ENCODE data around the gene PHACTR3.

Gene PHACTR3

DNA sequence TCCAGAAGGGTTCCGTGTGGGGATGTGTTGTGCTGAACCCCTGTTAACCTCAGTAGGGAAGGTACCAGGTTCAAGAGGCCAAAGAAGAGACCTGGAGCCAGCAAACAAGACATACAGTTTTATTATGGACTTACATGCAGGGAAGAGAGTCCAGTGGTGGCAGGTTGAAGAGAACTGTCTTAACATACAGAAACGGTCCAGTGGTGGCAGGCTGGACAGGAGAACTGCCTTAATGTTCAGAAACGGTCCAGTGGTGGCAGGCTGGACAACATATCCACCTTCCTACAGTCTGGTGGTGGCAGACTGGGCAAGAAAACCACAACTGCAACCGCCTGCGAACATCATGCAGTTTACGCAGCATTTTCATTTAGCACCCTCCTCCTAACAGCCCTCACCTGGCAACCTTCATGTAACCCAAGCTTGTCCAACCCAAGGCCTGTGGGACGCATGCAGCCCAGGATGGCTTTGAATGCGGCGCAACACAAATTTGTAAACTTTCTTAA, 75.9 kb downstream of the PHACTR3 start:
- Histone ChIP-seq H3K27me3 (replicated peaks; ENCODE audit: insufficient read depth, low read length) (peaks cover 74% of the 10 kb centered on the region), H4K20me1 (ENCODE audit: insufficient read depth, low read length) (no peaks in the 10 kb centered on the region), H3K9ac (ENCODE audit: low read length) (no peak overlapping the region), H3K9me3 (replicated peaks; ENCODE audit: insufficient read depth, low read length) (no peaks in the 10 kb centered on the region), H3K9me2 (replicated peaks; ENCODE audit: insufficient read depth, low read length) (no peaks in the 10 kb centered on the region), H2AFZ (ENCODE audit: low read length) (no peak overlapping the region), H3K4me1 (ENCODE audit: low read length) (no peaks in the 10 kb centered on the region), H3K27ac (ENCODE audit: low read length) (no peak overlapping the region), H3K36me3 (replicated peaks; ENCODE audit: insufficient read depth, low read length) (no peaks in the 10 kb centered on the region), H3F3A (ENCODE audit: insufficient read depth, low read length) (no peaks in the 10 kb centered on the region), H3K79me2 (ENCODE audit: low read length) (no peaks in the 10 kb centered on the region), H3K4me2 (ENCODE audit: low read depth, low read length) (no peak overlapping the region), H3K4me3 (ENCODE audit: low read length) (no peak overlapping the region)
- no peak for TF ChIP-seq EZH2phosphoT487 (IDR thresholded peaks at IDR 0.05; ENCODE audit: low read length)
- TF ChIP-seq, protein P1, sequence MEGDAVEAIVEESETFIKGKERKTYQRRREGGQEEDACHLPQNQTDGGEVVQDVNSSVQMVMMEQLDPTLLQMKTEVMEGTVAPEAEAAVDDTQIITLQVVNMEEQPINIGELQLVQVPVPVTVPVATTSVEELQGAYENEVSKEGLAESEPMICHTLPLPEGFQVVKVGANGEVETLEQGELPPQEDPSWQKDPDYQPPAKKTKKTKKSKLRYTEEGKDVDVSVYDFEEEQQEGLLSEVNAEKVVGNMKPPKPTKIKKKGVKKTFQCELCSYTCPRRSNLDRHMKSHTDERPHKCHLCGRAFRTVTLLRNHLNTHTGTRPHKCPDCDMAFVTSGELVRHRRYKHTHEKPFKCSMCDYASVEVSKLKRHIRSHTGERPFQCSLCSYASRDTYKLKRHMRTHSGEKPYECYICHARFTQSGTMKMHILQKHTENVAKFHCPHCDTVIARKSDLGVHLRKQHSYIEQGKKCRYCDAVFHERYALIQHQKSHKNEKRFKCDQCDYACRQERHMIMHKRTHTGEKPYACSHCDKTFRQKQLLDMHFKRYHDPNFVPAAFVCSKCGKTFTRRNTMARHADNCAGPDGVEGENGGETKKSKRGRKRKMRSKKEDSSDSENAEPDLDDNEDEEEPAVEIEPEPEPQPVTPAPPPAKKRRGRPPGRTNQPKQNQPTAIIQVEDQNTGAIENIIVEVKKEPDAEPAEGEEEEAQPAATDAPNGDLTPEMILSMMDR (IDR thresholded peaks at IDR 0.05; ENCODE audit: low read length): no peak
- no peak for TF ChIP-seq EZH2 (optimal IDR thresholded peaks at IDR 0.05; ENCODE audit: low read depth, low read length)
- no peak for DNase-seq

DNA sequence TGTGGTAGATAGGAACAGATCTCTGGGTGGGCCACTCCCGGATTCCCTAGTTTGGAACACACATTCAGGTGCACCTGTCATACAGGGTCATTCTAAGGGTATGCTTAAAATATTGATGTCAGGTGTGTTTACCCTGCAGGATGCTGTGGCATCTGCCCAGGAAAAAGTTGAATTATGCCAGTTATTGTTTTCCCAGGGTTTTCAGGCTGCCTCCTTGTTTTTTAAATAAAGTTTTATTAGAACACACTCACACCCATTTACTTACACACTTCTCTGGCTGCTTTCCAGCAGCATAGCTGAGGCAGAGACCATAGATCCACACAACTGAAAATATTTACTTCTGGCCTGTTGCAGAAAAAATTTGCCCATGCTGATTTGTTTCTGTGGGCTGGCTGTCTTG, 76.5 kb downstream of the PHACTR3 start:
- Histone ChIP-seq H2AFZ (ENCODE audit: low read length) (no peak overlapping the region), H3K4me3 (ENCODE audit: low read length) (no peak overlapping the region), H3K4me2 (ENCODE audit: low read depth, low read length) (no peak overlapping the region), H3K27me3 (replicated peaks; ENCODE audit: insufficient read depth, low read length) (peaks cover 74% of the 10 kb centered on the region), H4K20me1 (ENCODE audit: insufficient read depth, low read length) (no peaks in the 10 kb centered on the region), H3K9me3 (replicated peaks; ENCODE audit: insufficient read depth, low read length) (no peaks in the 10 kb centered on the region), H3K4me1 (ENCODE audit: low read length) (no peaks in the 10 kb centered on the region), H3K27ac (ENCODE audit: low read length) (no peak overlapping the region), H3K36me3 (replicated peaks; ENCODE audit: insufficient read depth, low read length) (no peaks in the 10 kb centered on the region), H3K9ac (ENCODE audit: low read length) (no peak overlapping the region), H3F3A (ENCODE audit: insufficient read depth, low read length) (no peaks in the 10 kb centered on the region), H3K9me2 (replicated peaks; ENCODE audit: insufficient read depth, low read length) (no peaks in the 10 kb centered on the region), H3K79me2 (ENCODE audit: low read length) (no peaks in the 10 kb centered on the region)
- TF ChIP-seq, protein P1 (IDR thresholded peaks at IDR 0.05; ENCODE audit: low read length): no peak
- no peak for TF ChIP-seq EZH2 (optimal IDR thresholded peaks at IDR 0.05; ENCODE audit: low read depth, low read length)
- TF ChIP-seq EZH2phosphoT487 (IDR thresholded peaks at IDR 0.05; ENCODE audit: low read length): no peak
- no peak for DNase-seq

DNA sequence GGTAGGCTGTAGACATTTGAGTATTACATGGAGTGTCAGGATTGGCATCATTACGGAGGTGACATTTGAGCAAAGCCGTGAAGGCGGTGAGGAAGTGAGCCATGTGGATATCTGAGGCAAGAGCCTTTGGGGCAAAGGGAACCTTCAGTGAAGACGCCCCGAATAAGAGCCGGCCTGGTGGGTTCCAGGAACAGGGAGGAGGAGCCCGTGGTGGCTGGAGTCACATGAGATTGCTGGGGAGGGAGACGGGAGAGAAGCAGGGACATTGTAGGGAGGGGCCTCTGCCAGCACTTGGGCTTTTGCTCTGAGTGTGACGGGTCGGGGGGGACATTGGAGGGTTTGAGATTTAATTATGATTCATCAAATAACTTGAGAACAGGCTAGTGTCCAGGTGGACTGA, 78.3 kb downstream of the PHACTR3 start:
- H3K9me2 ChIP-seq (replicated peaks; ENCODE audit: insufficient read depth, low read length): no peaks in the 10 kb centered on the region
- no peak overlapping the region for H2AFZ ChIP-seq (ENCODE audit: low read length)
- H3K4me2 ChIP-seq (ENCODE audit: low read depth, low read length): no peak overlapping the region
- H3K9me3 ChIP-seq (replicated peaks; ENCODE audit: insufficient read depth, low read length): no peaks in the 10 kb centered on the region
- peaks cover 66% of the 10 kb centered on the region for H3K27me3 ChIP-seq (replicated peaks; ENCODE audit: insufficient read depth, low read length)
- TF ChIP-seq EZH2phosphoT487 (IDR thresholded peaks at IDR 0.05; ENCODE audit: low read length) (no peak), EZH2 (optimal IDR thresholded peaks at IDR 0.05; ENCODE audit: low read depth, low read length) (no peak)
- TF ChIP-seq, protein P1 (IDR thresholded peaks at IDR 0.05; ENCODE audit: low read length): no peak
- no peak for DNase-seq
- H3K4me1 ChIP-seq (ENCODE audit: low read length): no peaks in the 10 kb centered on the region
- no peaks in the 10 kb centered on the region for H3K36me3 ChIP-seq (replicated peaks; ENCODE audit: insufficient read depth, low read length)
- H3K27ac ChIP-seq (ENCODE audit: low read length): no peak overlapping the region
- no peaks in the 10 kb centered on the region for H4K20me1 ChIP-seq (ENCODE audit: insufficient read depth, low read length)
- no peaks in the 10 kb centered on the region for H3K79me2 ChIP-seq (ENCODE audit: low read length)
- no peak overlapping the region for H3K9ac ChIP-seq (ENCODE audit: low read length)
- H3F3A ChIP-seq (ENCODE audit: insufficient read depth, low read length): no peaks in the 10 kb centered on the region
- H3K4me3 ChIP-seq (ENCODE audit: low read length): no peak overlapping the region

Measured in MM.1S (cell line).